ENCODE measurements around the gene MYO16. TPM values are rescaled to one million over a fixed set of nuclear protein-coding genes. Genes with fewer than 3 reads are reported as not detected.

MYO16 gene
- polyA plus RNA-seq, 1 donor from 2014 or later, result 2.5 TPM

DNA sequence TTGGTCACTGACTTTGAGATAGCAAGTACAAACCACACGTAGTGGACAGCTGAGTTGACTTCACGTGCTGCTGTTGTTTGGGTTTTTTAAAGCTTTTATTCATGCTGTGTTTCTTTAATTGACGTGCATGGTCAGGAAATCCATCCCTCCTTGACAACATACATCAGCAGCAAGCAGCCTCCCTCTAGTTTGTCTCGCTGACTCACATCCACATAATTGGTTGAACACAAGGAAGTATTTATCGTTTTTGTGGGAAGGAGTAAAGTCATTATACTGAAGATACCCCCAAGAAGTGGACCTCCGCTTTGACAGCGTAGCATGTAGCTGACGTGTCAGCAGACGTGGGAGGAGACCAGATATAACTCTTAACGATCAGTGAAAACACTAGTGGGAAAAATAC is 355.8 kb downstream of the MYO16 start:
- H3K4me3 ChIP-seq (ENCODE audit: low read length), result no peak overlapping the region
- no peak overlapping the region for H2AFZ ChIP-seq (ENCODE audit: low read depth, low read length)
- no peaks in the 10 kb centered on the region for H3K36me3 ChIP-seq (ENCODE audit: insufficient read depth, low read length)
- no peak overlapping the region for H3K9ac ChIP-seq (ENCODE audit: low read length)
- no peaks in the 10 kb centered on the region for H3K27me3 ChIP-seq (ENCODE audit: insufficient read depth, low read depth, low read length)
- no peaks in the 10 kb centered on the region for H3F3A ChIP-seq (ENCODE audit: insufficient read depth, low read length, poor library complexity, severe bottlenecking)
- H3K9me3 ChIP-seq (ENCODE audit: low read length), result no peaks in the 10 kb centered on the region
- H3K79me2 ChIP-seq (replicated peaks; ENCODE audit: insufficient read depth, low read length), result no peaks in the 10 kb centered on the region
- no peaks in the 10 kb centered on the region for H3K9me2 ChIP-seq (ENCODE audit: insufficient read depth, low read length)
- H4K20me1 ChIP-seq (ENCODE audit: insufficient read depth), result no peaks in the 10 kb centered on the region
- H3K27ac ChIP-seq (ENCODE audit: low read length), result no peak overlapping the region
- no peak overlapping the region for H3K4me2 ChIP-seq (ENCODE audit: low read length)
- no peak for TF ChIP-seq TAF1 (IDR thresholded peaks at IDR 0.05; ENCODE audit: low read depth)
- no peak for TF ChIP-seq EP300 (conservative IDR thresholded peaks at IDR 0.05; ENCODE audit: poor library complexity, severe bottlenecking)
- no peak for TF ChIP-seq RAD21 (conservative IDR thresholded peaks at IDR 0.05)
- no peak for TF ChIP-seq CTCF (IDR thresholded peaks at IDR 0.05; ENCODE audit: poor library complexity, severe bottlenecking)
- TF ChIP-seq REST (IDR thresholded peaks at IDR 0.05; ENCODE audit: borderline replicate concordance), result no peak
- TF ChIP-seq EZH2 (IDR thresholded peaks at IDR 0.05; ENCODE audit: borderline replicate concordance, insufficient read depth, low read length, poor library complexity, severe bottlenecking), result no peak
- TF ChIP-seq SMC3 (conservative IDR thresholded peaks at IDR 0.05; ENCODE audit: poor library complexity), result no peak
- no peak for TF ChIP-seq POLR2AphosphoS5 (IDR thresholded peaks at IDR 0.05)
- no peak for TF ChIP-seq MXI1 (conservative IDR thresholded peaks at IDR 0.05; ENCODE audit: poor library complexity, severe bottlenecking)

DNA sequence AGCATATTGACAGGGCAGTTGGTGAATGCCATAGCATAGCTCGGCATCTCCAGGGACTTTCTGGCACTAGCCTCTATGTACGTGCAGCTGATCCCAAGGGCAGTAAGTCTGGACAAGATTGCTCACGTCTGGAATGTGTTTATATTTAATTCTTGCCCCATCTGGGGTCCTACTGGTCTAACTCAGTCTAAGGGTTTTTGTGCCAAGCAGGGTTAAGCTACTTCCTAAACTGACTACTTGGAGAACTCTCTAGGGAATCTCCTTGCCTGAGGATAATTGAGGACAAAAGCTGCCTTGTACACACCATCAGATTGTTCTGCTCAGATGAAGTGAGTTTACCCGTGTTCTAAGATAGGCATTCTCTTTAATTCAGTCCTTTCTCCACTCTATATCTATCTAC is 358.1 kb downstream of the MYO16 start:
- Histone ChIP-seq H3K9me3 (ENCODE audit: low read length) (no peaks in the 10 kb centered on the region), H3K9me2 (ENCODE audit: insufficient read depth, low read length) (no peaks in the 10 kb centered on the region), H3K9ac (ENCODE audit: low read length) (peak overlapping the region; percentile 28), H3F3A (ENCODE audit: insufficient read depth, low read length, poor library complexity, severe bottlenecking) (no peaks in the 10 kb centered on the region), H3K27ac (ENCODE audit: low read length) (peak overlapping the region; percentile 73), H3K4me3 (ENCODE audit: low read length) (peak overlapping the region; percentile 51), H3K36me3 (ENCODE audit: insufficient read depth, low read length) (no peaks in the 10 kb centered on the region), H4K20me1 (ENCODE audit: insufficient read depth) (no peaks in the 10 kb centered on the region), H3K79me2 (replicated peaks; ENCODE audit: insufficient read depth, low read length) (no peaks in the 10 kb centered on the region), H3K27me3 (ENCODE audit: insufficient read depth, low read depth, low read length) (no peaks in the 10 kb centered on the region), H3K4me2 (ENCODE audit: low read length) (peak overlapping the region; percentile 54), H2AFZ (ENCODE audit: low read depth, low read length) (no peak overlapping the region)
- TF ChIP-seq EP300 (conservative IDR thresholded peaks at IDR 0.05; ENCODE audit: poor library complexity, severe bottlenecking) (no peak), MXI1 (conservative IDR thresholded peaks at IDR 0.05; ENCODE audit: poor library complexity, severe bottlenecking) (no peak), REST (IDR thresholded peaks at IDR 0.05; ENCODE audit: borderline replicate concordance) (no peak), CTCF (IDR thresholded peaks at IDR 0.05; ENCODE audit: poor library complexity, severe bottlenecking) (no peak), RAD21 (conservative IDR thresholded peaks at IDR 0.05) (no peak), EZH2 (IDR thresholded peaks at IDR 0.05; ENCODE audit: borderline replicate concordance, insufficient read depth, low read length, poor library complexity, severe bottlenecking) (no peak), TAF1 (IDR thresholded peaks at IDR 0.05; ENCODE audit: low read depth) (no peak), SMC3 (conservative IDR thresholded peaks at IDR 0.05; ENCODE audit: poor library complexity) (no peak), POLR2AphosphoS5 (IDR thresholded peaks at IDR 0.05) (no peak)

Measured in neural cell (in vitro differentiated cells).